HEK293 (cell line): ENCODE results near the gene CMPK1.

Source experiments
- CTCF ChIP-seq: fragments of 450-650 bp; formaldehyde crosslinking; IDR thresholded peaks from 2 replicates; pipeline ENCODE4 v1.5.1; 2016; ENCODE audit warnings: missing biosample characterization, missing genetic modification characterization
- HOXA7 ChIP-seq: sonication (generic); formaldehyde crosslinking; IDR thresholded peaks from 2 replicates; pipeline ENCODE4 v1.8.1; 2022; ENCODE audit warnings: missing genetic modification reagents, borderline replicate concordance
- HOXC10 ChIP-seq: sonication (generic); formaldehyde crosslinking; IDR thresholded peaks from 2 replicates; pipeline ENCODE4 v1.8.1; 2023; ENCODE audit warnings: mild to moderate bottlenecking, missing genetic modification reagents
- KLF17 ChIP-seq: fragments of 450-650 bp; formaldehyde crosslinking; IDR thresholded peaks from 2 replicates; pipeline ENCODE4 v1.5.1; 2016; ENCODE audit warnings: missing biosample characterization, missing genetic modification characterization
- ZBTB6 ChIP-seq: fragments of 450-650 bp; formaldehyde crosslinking; IDR thresholded peaks from 2 replicates; pipeline ENCODE4 v1.5.1; 2017; ENCODE audit warnings: missing biosample characterization, missing genetic modification characterization
- ZBTB7A ChIP-seq: fragments of 450-650 bp; formaldehyde crosslinking; IDR thresholded peaks from 2 replicates; pipeline ENCODE4 v1.5.1; 2016; ENCODE audit warnings: low read depth, missing biosample characterization, missing genetic modification characterization
- ZNF18 ChIP-seq: fragments of 450-650 bp; formaldehyde crosslinking; IDR thresholded peaks from 2 replicates; pipeline ENCODE4 v1.5.1; 2016; ENCODE audit warnings: missing biosample characterization, missing genetic modification characterization
- ZNF211 ChIP-seq: fragments of 450-650 bp; formaldehyde crosslinking; IDR thresholded peaks from 2 replicates; pipeline ENCODE4 v1.5.1; 2016; ENCODE audit warnings: low read depth, missing biosample characterization, missing genetic modification characterization
- ZNF23 ChIP-seq: fragments of 450-650 bp; formaldehyde crosslinking; IDR thresholded peaks from 2 replicates; pipeline ENCODE4 v1.5.1; 2016; ENCODE audit warnings: missing biosample characterization, missing genetic modification characterization, borderline replicate concordance
- ZNF398 ChIP-seq: fragments of 450-650 bp; formaldehyde crosslinking; IDR thresholded peaks from 2 replicates; pipeline ENCODE4 v1.5.1; 2017; ENCODE audit warnings: missing biosample characterization, missing genetic modification characterization
- ZNF580 ChIP-seq: fragments of 450-650 bp; formaldehyde crosslinking; IDR thresholded peaks from 2 replicates; pipeline ENCODE4 v1.5.1; 2016; ENCODE audit warnings: missing biosample characterization, missing genetic modification characterization
- ZNF654 ChIP-seq: fragments of 450-650 bp; formaldehyde crosslinking; IDR thresholded peaks from 2 replicates; pipeline ENCODE4 v1.5.1; 2016; ENCODE audit warnings: low read depth, missing biosample characterization, missing genetic modification characterization
- ZNF670 ChIP-seq: fragments of 450-650 bp; formaldehyde crosslinking; IDR thresholded peaks from 2 replicates; pipeline ENCODE4 v1.5.1; 2016; ENCODE audit warnings: missing biosample characterization, missing genetic modification characterization, low read depth
- ZNF677 ChIP-seq: fragments of 450-650 bp; IDR thresholded peaks from 2 replicates; pipeline ENCODE4 v1.5.0; 2018; ENCODE audit warnings: missing biosample characterization, mild to moderate bottlenecking, missing genetic modification characterization, moderate library complexity

- no peak for TF ChIP-seq ZBTB7A (tag by site-specific recombination)
- TF ChIP-seq CTCF (tag by site-specific recombination): no peak
- TF ChIP-seq ZBTB6: no peak
- no peak for TF ChIP-seq ZNF398 (tag by site-specific recombination)
- TF ChIP-seq ZNF580 (tag by site-specific recombination): no peak
- no peak for TF ChIP-seq HOXA7 (CRISPR knock-in tag)
- no peak for TF ChIP-seq ZNF211 (tag by site-specific recombination)
- TF ChIP-seq ZNF654 (tag by site-specific recombination): no peak
- TF ChIP-seq ZNF670 (tag by site-specific recombination): no peak
- TF ChIP-seq ZNF23 (tag by site-specific recombination): no peak
- no peak for TF ChIP-seq ZNF677 (tag by site-specific recombination)
- no peak for TF ChIP-seq ZNF18
- no peak for TF ChIP-seq KLF17 (tag by site-specific recombination)
- TF ChIP-seq HOXC10 (CRISPR knock-in tag): no peak
These were observed 82.2 kb downstream of the CMPK1 start, which contains the start of gene FOXE3 for GRCh38 chr1:47415728-47416318.
